ENCODE data around the gene ZNF212.

DNA sequence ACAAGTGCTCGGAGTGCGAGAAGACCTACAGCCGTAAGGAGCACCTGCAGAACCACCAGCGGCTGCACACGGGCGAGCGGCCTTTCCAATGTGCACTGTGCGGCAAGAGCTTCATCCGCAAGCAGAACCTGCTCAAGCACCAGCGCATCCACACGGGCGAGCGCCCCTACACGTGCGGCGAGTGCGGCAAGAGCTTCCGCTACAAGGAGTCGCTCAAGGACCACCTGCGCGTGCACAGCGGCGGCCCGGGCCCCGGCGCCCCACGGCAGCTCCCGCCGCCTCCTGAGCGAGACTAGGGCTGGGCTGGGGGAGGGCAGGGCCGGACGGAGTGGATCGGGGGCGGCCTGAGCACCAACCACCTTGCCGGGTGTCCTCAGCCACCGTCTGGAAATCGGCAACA lies 15.1 kb upstream of the ZNF212 start:
- no peak for TF ChIP-seq CTCF (IDR thresholded peaks at IDR 0.05)
- no peak for TF ChIP-seq POLR2A (IDR thresholded peaks at IDR 0.05)

Measured in right lobe of liver (tissue), 4 donors.